ENCODE measurements around the gene ARHGDIG. TPM values are rescaled to one million over a fixed set of nuclear protein-coding genes. Genes with fewer than 3 reads are reported as not detected.
"Not testable (repeated sequence)": the region's sequence is repeated elsewhere in the genome, so short reads cannot be mapped to it uniquely, and the experiment has no call there.

The ARHGDIG gene
- total and polyA plus RNA-seq, 2 of the 4 experiments (the other 2 are of a cell fraction): 0.24 to 0.36 TPM

DNA sequence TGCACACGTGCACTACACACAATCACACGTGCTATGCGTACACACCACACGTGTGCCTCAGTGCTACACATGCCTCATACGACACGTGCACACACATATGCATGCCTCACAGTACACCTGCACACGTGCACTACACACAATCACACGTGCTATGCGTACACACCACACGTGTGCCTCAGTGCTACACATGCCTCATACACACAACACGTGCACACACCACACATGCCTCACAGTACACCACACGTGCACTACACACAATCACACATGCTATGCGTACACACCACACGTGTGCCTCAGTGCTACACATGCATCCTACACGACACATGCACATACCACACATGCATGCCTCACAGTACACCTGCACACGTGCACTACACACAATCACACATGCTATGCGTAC, 12.8 kb upstream of the ARHGDIG start:
- H3K14ac ChIP-seq (replicated peaks; ENCODE audit: low read depth, low read length); ATAC-seq (ENCODE audit: low read depth); H4K91ac ChIP-seq (ENCODE audit: insufficient read depth, low read depth, low read length); in situ Hi-C loops (cut with MboI; ENCODE audit: low sequenced_read_pairs); H2BK120ac ChIP-seq (ENCODE audit: low read depth, low read length); H3K27ac ChIP-seq (ENCODE audit: insufficient read depth, low read length); H2BK5ac ChIP-seq (ENCODE audit: low read depth, low read length, poor library complexity, severe bottlenecking); dilution Hi-C loops (cut with HindIII; ENCODE audit: low sequenced_read_pairs, unreplicated experiment); H3K23ac ChIP-seq (ENCODE audit: low read depth, low read length); H2BK20ac ChIP-seq (ENCODE audit: low read depth, low read length); CTCF ChIA-PET; H4K20me1 ChIP-seq (ENCODE audit: insufficient read depth, low read length); H4K8ac ChIP-seq (ENCODE audit: low read depth in 2 of 2, low read length in 2 of 2); H3K9ac ChIP-seq (ENCODE audit: low read depth, low read length); H4K5ac ChIP-seq (ENCODE audit: low read depth, low read length); DNase-seq; H3K4me3 ChIP-seq (ENCODE audit: insufficient read depth, low read depth, low read length); H2AK9ac ChIP-seq (replicated peaks; ENCODE audit: low read depth, low read length, poor library complexity); H3K9me1 ChIP-seq (ENCODE audit: insufficient read depth, low read length); POLR2A ChIA-PET (ENCODE audit: unreplicated experiment); H3K56ac ChIP-seq (ENCODE audit: extremely low read depth, insufficient read depth, low read length); H3K4ac ChIP-seq (ENCODE audit: low read depth, low read length); H3K9me3 ChIP-seq (ENCODE audit: control insufficient read depth, insufficient read depth, low read length); H3K4me1 ChIP-seq (ENCODE audit: control insufficient read depth, insufficient read depth, low read length); H3K79me1 ChIP-seq (ENCODE audit: low read depth in 1 of 2, low read length in 2 of 2); H2AFZ ChIP-seq (replicated peaks; ENCODE audit: low read length, poor library complexity); H2AK5ac ChIP-seq (ENCODE audit: low read depth, low read length); H2BK15ac ChIP-seq (ENCODE audit: low read depth, low read length); BruUV-seq (replicated peaks); intact Hi-C loops (cut with micrococcal nuclease); H3K18ac ChIP-seq (ENCODE audit: low read depth, low read length); H3K27me3 ChIP-seq (ENCODE audit: control insufficient read depth, insufficient read depth, low read length); H3K4me2 ChIP-seq (ENCODE audit: low read depth, low read length): not testable (repeated sequence)
- peaks cover 14% of the 10 kb centered on the region for H3K36me3 ChIP-seq (ENCODE audit: control insufficient read depth, insufficient read depth, low read length)
- WGBS, 2 experiments (ENCODE audit: extremely low coverage in 2 of 2, insufficient read length in 1 of 2): 88% methylated on average over 12 of the region's 17 CpGs; no CpG with 5 or more reads in 1 of the 2 experiments
